Measurements from ENCODE around the gene HCFC2. TPM values are rescaled to one million over a fixed set of nuclear protein-coding genes. Genes with fewer than 3 reads are reported as not detected.
A peak's percentile ranks its signal among the peaks of the same experiment; 100 is the strongest.

HCFC2 gene
- total RNA-seq, 1 experiment from 2014 or later = 0.97 TPM

GRCh38 chr12:104121001-104121400 lies 56.7 kb downstream of the HCFC2 start:
- no peak for DNase-seq (ENCODE audit: low spot score)

GRCh38 chr12:104122298-104122697 lies 58.0 kb downstream of the HCFC2 start:
- no peak for DNase-seq (ENCODE audit: low spot score)

GRCh38 chr12:104126548-104126947 lies 62.2 kb downstream of the HCFC2 start:
- DNase-seq (ENCODE audit: low spot score) = no peak

GRCh38 chr12:104130760-104131159 lies 66.4 kb downstream of the HCFC2 start:
- DNase-seq (ENCODE audit: low spot score) = no peak

GRCh38 chr12:104131609-104132008 lies 67.3 kb downstream of the HCFC2 start:
- no peak for DNase-seq (ENCODE audit: low spot score)

GRCh38 chr12:104132351-104132956 lies 68.1 kb downstream of the HCFC2 start:
- no peak for DNase-seq (ENCODE audit: low spot score)

- DNase-seq (ENCODE audit: low spot score) = no peak
Measured at GRCh38 chr12:104133321-104133720, 69.0 kb downstream of the HCFC2 start.

- DNase-seq (ENCODE audit: low spot score) = no peak
Measured at GRCh38 chr12:104133866-104134265, 69.5 kb downstream of the HCFC2 start.

GRCh38 chr12:104134882-104135281 lies 70.6 kb downstream of the HCFC2 start:
- no peak for DNase-seq (ENCODE audit: low spot score)

GRCh38 chr12:104136577-104136976 lies 72.2 kb downstream of the HCFC2 start:
- peak; percentile 27 for DNase-seq (ENCODE audit: low spot score)

- peak; percentile 66 for DNase-seq (ENCODE audit: low spot score)
Measured at GRCh38 chr12:104137001-104137901, 72.9 kb downstream of the HCFC2 start.

GRCh38 chr12:104137902-104138796 lies 73.8 kb downstream of the HCFC2 start, which contains the start of gene NFYB:
Gene NFYB, minus strand, starts transcription at chr12:104138210. Its CDS starts 2,757 bp downstream, at chr12:104135453.
- DNase-seq (ENCODE audit: low spot score) = peak; percentile 95

- no peak for DNase-seq (ENCODE audit: low spot score)
Measured at GRCh38 chr12:104138797-104139152, 74.4 kb downstream of the HCFC2 start.

- no peak for DNase-seq (ENCODE audit: low spot score)
Measured at GRCh38 chr12:104142543-104142942, 78.2 kb downstream of the HCFC2 start.

- no peak for DNase-seq (ENCODE audit: low spot score)
Measured at GRCh38 chr12:104143002-104143401, 78.7 kb downstream of the HCFC2 start.

- DNase-seq (ENCODE audit: low spot score) = no peak
Measured at GRCh38 chr12:104143918-104144317, 79.6 kb downstream of the HCFC2 start.

GRCh38 chr12:104147346-104147745 lies 83.0 kb downstream of the HCFC2 start:
- no peak for DNase-seq (ENCODE audit: low spot score)

GRCh38 chr12:104150416-104150815 lies 86.1 kb downstream of the HCFC2 start:
- no peak for DNase-seq (ENCODE audit: low spot score)

- no peak for DNase-seq (ENCODE audit: low spot score)
Measured at GRCh38 chr12:104152685-104153241, 88.4 kb downstream of the HCFC2 start.

- peak; percentile 75 for DNase-seq (ENCODE audit: low spot score)
Measured at GRCh38 chr12:104154286-104154685, 90.0 kb downstream of the HCFC2 start.

- DNase-seq (ENCODE audit: low spot score) = no peak
Measured at GRCh38 chr12:104154806-104155205, 90.5 kb downstream of the HCFC2 start.
